Measurements from ENCODE around the gene NPPC. TPM values are rescaled to one million over a fixed set of nuclear protein-coding genes. Genes with fewer than 3 reads are reported as not detected.

NPPC gene
- total RNA-seq, 4 donors from 2014 or later, result not detected

GRCh38 chr2:231936491-231936890 lies 10.3 kb upstream of the NPPC start:
- no peaks in the 10 kb centered on the region for H3K9me3 ChIP-seq
- no peaks in the 10 kb centered on the region for H3K4me1 ChIP-seq
- no peak for DNase-seq
- H3K36me3 ChIP-seq, result no peaks in the 10 kb centered on the region
- no peak overlapping the region for H3K4me3 ChIP-seq
- intact Hi-C loops (cut with DNase I; ENCODE audit: low total_unique reads) (no loop called here), in situ Hi-C loops (cut with MboI; ENCODE audit: low sequenced_read_pairs in 4 of 4) (no loop called here)
- no peak overlapping the region for H3K27ac ChIP-seq
- ATAC-seq, result no peak
- TF ChIP-seq CTCF (IDR thresholded peaks at IDR 0.05 in 4 of 5, conservative IDR thresholded peaks at IDR 0.05 in 1 of 5) (no peak), POLR2A (IDR thresholded peaks at IDR 0.05) (no peak)
- no peaks in the 10 kb centered on the region for H3K27me3 ChIP-seq

- in situ Hi-C loops (cut with MboI; ENCODE audit: low sequenced_read_pairs in 4 of 4) (no loop called here), intact Hi-C loops (cut with DNase I; ENCODE audit: low total_unique reads) (no loop called here)
- Histone ChIP-seq H3K4me3 (no peak overlapping the region), H3K4me1 (no peaks in the 10 kb centered on the region), H3K27me3 (no peaks in the 10 kb centered on the region), H3K27ac (no peak overlapping the region), H3K36me3 (no peaks in the 10 kb centered on the region), H3K9me3 (no peaks in the 10 kb centered on the region)
- ATAC-seq (no peak), DNase-seq (no peak)
- no peak for TF ChIP-seq CTCF (IDR thresholded peaks at IDR 0.05 in 4 of 5, conservative IDR thresholded peaks at IDR 0.05 in 1 of 5)
- TF ChIP-seq POLR2A (IDR thresholded peaks at IDR 0.05), result no peak
Observed at GRCh38 chr2:231935815-231936214, 9.6 kb upstream of the NPPC start.

GRCh38 chr2:231935207-231935524 lies 9.0 kb upstream of the NPPC start:
- intact Hi-C loops (cut with DNase I; ENCODE audit: low total_unique reads), result no loop called here
- no peaks in the 10 kb centered on the region for H3K4me1 ChIP-seq
- ATAC-seq, result no peak

GRCh38 chr2:231934441-231935206 lies 8.4 kb upstream of the NPPC start:
- H3K4me1 ChIP-seq, result no peaks in the 10 kb centered on the region
- no peak overlapping the region for H3K27ac ChIP-seq
- in situ Hi-C loops (cut with MboI; ENCODE audit: low sequenced_read_pairs in 4 of 4) (no loop called here), intact Hi-C loops (cut with DNase I; ENCODE audit: low total_unique reads) (no loop called here)
- ATAC-seq, result no peak
- no peaks in the 10 kb centered on the region for H3K27me3 ChIP-seq
- no peak for DNase-seq
- TF ChIP-seq POLR2A (IDR thresholded peaks at IDR 0.05), result no peak
- no peak for TF ChIP-seq CTCF (IDR thresholded peaks at IDR 0.05 in 4 of 5, conservative IDR thresholded peaks at IDR 0.05 in 1 of 5)
- H3K4me3 ChIP-seq, result no peak overlapping the region
- no peaks in the 10 kb centered on the region for H3K9me3 ChIP-seq
- no peaks in the 10 kb centered on the region for H3K36me3 ChIP-seq

More at GRCh38 chr2:231935207-231935524, 9.0 kb upstream of the NPPC start:
- in situ Hi-C loops (cut with MboI; ENCODE audit: low sequenced_read_pairs in 4 of 4), result no loop called here
- no peaks in the 10 kb centered on the region for H3K27me3 ChIP-seq
- H3K36me3 ChIP-seq, result no peaks in the 10 kb centered on the region
- no peak for DNase-seq
- no peaks in the 10 kb centered on the region for H3K9me3 ChIP-seq
- H3K4me3 ChIP-seq, result no peak overlapping the region
- H3K27ac ChIP-seq, result no peak overlapping the region
- TF ChIP-seq CTCF (IDR thresholded peaks at IDR 0.05 in 4 of 5, conservative IDR thresholded peaks at IDR 0.05 in 1 of 5), result no peak
- no peak for TF ChIP-seq POLR2A (IDR thresholded peaks at IDR 0.05)
